T-cell (primary cell): ENCODE data around the gene TENM4. TPM values are rescaled to one million over a fixed set of nuclear protein-coding genes. Genes with fewer than 3 reads are reported as not detected.

Source experiments
- ATAC-seq, 4 experiments: fragments of 200-7000 bp in 3 of 4; fragments of 150-1000 bp in 1 of 4; cut with Tn5 transposase; replicated peaks in 1 of 4; 1 replicate in 3 of 4; 2 replicates in 1 of 4; pipeline ENCODE4 v1.10.0; 2021; ENCODE audit warnings: moderate library complexity in 3 of 4, mild to moderate bottlenecking in 2 of 4, moderate number of reproducible peaks in 1 of 4
- CTCF ChIA-PET, 2 donors: fragments of 300-600 bp; sonication (Branson Sonifier 250); formaldehyde crosslinking; loops; one replicate each; lab custom pipeline; 2022; ENCODE audit warnings: antibody characterized with exemption in 2 of 2; lab: Charles Lee
- POLR2A ChIA-PET, 2 donors: fragments of 300-600 bp; sonication (Branson Sonifier 250); formaldehyde crosslinking; loops; one replicate each; lab custom pipeline; 2022; ENCODE audit warnings: antibody characterized with exemption in 2 of 2; lab: Charles Lee
- DNase-seq, 35 experiments: peaks; one replicate each; pipeline versions ENCODE4 v3.0.0 to v3.0.0-alpha.2; 2013 to 2023
- H3K27ac ChIP-seq: one replicate; pipeline ENCODE4 v1.5.1; 2013; ENCODE audit warnings: low read length
- H3K27me3 ChIP-seq, 2 experiments: replicated peaks in 1 of 2; 1 replicate in 1 of 2; 2 replicates in 1 of 2; pipeline versions ENCODE4 v1.6.1 to v1.7.0; 2013; ENCODE audit warnings: low read length in 1 of 2, mixed read lengths in 1 of 2; ENCODE audit not compliant: control insufficient read depth in 2 of 2, insufficient read depth in 2 of 2; ENCODE audit errors: extremely low read depth in 1 of 2
- H3K36me3 ChIP-seq, 2 donors: 1 replicate in 1 of 2; 2 replicates in 1 of 2; pipeline versions ENCODE4 v1.6.1 to v1.7.0; 2013; ENCODE audit warnings: low read length in 1 of 2; ENCODE audit not compliant: control insufficient read depth in 2 of 2, insufficient read depth in 1 of 2; ENCODE audit errors: extremely low read depth in 1 of 2
- H3K4me1 ChIP-seq, 2 experiments: 1 replicate in 1 of 2; 2 replicates in 1 of 2; pipeline versions ENCODE4 v1.6.1 to v1.7.0; 2013; ENCODE audit warnings: low read length in 2 of 2, mixed read lengths in 1 of 2; ENCODE audit not compliant: insufficient read depth in 2 of 2, control insufficient read depth in 1 of 2; ENCODE audit errors: extremely low read depth in 1 of 2
- H3K4me3 ChIP-seq, 2 donors: 1 replicate in 1 of 2; 2 replicates in 1 of 2; pipeline versions ENCODE4 v1.5.1 to v1.7.0; 2013; ENCODE audit warnings: mild to moderate bottlenecking in 2 of 2, low read length in 1 of 2, moderate library complexity in 1 of 2; ENCODE audit not compliant: control insufficient read depth in 1 of 2; ENCODE audit errors: extremely low read depth in 1 of 2
- H3K9me3 ChIP-seq: 2 replicates; pipeline ENCODE4 v1.7.0; 2013
- H3K27ac Mint-ChIP-seq, 2 donors: one replicate each; pipeline ENCODE4 v1.8.0; 2020 to 2021; ENCODE audit warnings: mild to moderate bottlenecking in 2 of 2, mixed read lengths in 2 of 2
- H3K27me3 Mint-ChIP-seq, 2 donors: one replicate each; pipeline ENCODE4 v1.8.0; 2021 to 2022; ENCODE audit warnings: mixed read lengths in 2 of 2
- H3K36me3 Mint-ChIP-seq: one replicate; pipeline ENCODE4 v1.8.0; 2021; ENCODE audit warnings: mixed read lengths
- H3K4me1 Mint-ChIP-seq, 3 donors: one replicate each; pipeline ENCODE4 v1.8.0; 2020 to 2022; ENCODE audit warnings: mixed read lengths in 3 of 3, mild to moderate bottlenecking in 1 of 3
- H3K4me3 Mint-ChIP-seq, 3 donors: one replicate each; pipeline ENCODE4 v1.8.0; 2020 to 2022; ENCODE audit warnings: mild to moderate bottlenecking in 3 of 3, mixed read lengths in 3 of 3, moderate library complexity in 3 of 3
- H3K9me3 Mint-ChIP-seq, 3 donors: one replicate each; pipeline ENCODE4 v1.8.0; 2020 to 2022; ENCODE audit warnings: mixed read lengths in 3 of 3
- WGBS: methylation state at CpG from one replicate; pipeline ENCODE4 v1.1.5; 2013; ENCODE audit warnings: missing lambda C conversion rate; ENCODE audit not compliant: insufficient coverage; 5-methylcytosine and 5-hydroxymethylcytosine counted together
- total RNA-seq, 35 experiments: library from RNA in 6 of 35; stranded (reverse) in 6 of 35; fragments of 120-200 nt in 1 of 35; gene quantifications; one replicate each; pipeline versions ENCODE4 v1.2.1 to v1.2.4 and lab custom pipeline; 2013 to 2026

TENM4 gene
- total RNA-seq, 5 donors from 2014 or later (not counting 1 experiment from before 2014, with no cell fraction given), result 0.03 to 0.35 (median 0.03) TPM; not detected in 2

DNA sequence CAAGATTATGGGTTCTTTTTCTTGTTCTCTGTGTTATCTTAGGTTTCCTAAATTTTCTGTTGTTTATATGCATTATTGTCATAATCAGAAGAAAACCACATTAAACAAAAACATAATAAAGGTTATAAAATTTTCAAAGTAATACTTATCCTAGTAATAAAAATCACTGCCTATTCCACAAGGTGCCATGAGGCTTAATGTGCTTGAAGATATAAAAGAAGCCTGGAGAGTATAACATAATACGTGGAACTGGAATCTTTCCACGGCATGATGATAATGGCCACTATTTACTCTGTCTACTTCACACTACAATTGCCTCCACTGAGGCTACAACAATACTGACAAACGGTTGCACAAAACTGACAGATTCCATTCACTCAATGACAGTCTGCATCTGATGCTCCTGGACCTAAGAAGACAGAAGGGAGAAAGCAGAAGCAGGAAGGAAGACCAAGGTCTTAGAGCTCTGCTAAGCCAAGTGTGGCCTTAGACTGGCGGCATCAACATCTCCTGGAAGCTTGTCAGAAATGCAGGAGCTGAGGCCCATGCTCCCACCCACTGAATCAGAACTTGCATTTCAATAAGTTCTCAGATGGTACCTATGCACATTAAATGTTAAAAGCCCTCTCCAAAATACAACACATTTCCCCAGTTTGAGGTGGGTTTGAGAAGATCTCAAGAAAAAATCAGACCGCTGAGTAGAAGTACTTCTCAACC is 13.1 kb downstream of the TENM4 start:
- H3K4me1 Mint-ChIP-seq, result no peaks in the 10 kb centered on the region
- H3K9me3 Mint-ChIP-seq, result peaks cover 0 to 5% (median 2%) of the 10 kb centered on the region in 3 donors
- ChIA-PET CTCF (no interaction called here), POLR2A (no interaction called here)
- no peak overlapping the region for H3K4me3 Mint-ChIP-seq
- Histone ChIP-seq H3K9me3 (no peaks in the 10 kb centered on the region), H3K27ac (no peak overlapping the region), H3K36me3 (no peaks in the 10 kb centered on the region), H3K4me1 (no peaks in the 10 kb centered on the region), H3K4me3 (no peak overlapping the region), H3K27me3 (no peaks in the 10 kb centered on the region)
- DNase-seq (no peak), ATAC-seq (no peak)
- 100% methylated on average over 2 of the region's 5 CpGs for WGBS
- H3K27me3 Mint-ChIP-seq, result peaks cover 0 to 9% of the 10 kb centered on the region in 2 donors
- H3K27ac Mint-ChIP-seq, result no peak overlapping the region
- no peaks in the 10 kb centered on the region for H3K36me3 Mint-ChIP-seq

DNA sequence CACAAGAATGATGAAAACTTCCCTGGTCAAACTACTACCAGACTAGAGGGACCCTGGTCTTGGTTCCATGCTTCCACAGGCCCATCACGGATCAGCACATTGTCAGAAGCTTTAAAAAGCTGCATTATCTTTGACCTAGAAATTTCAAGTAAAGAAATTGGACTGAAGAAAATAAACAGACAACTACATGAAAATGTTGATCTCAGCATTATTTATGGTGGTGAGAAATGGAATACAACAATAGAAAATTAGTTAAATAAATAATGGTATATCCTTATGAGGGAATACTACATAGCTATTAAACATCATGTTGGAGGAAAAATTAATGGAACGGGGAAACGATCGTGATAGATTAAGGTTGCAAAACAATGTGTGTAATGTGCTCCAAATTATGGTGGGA is 13.7 kb downstream of the TENM4 start:
- no peaks in the 10 kb centered on the region for H3K4me1 Mint-ChIP-seq
- peaks cover 0 to 9% of the 10 kb centered on the region in 2 donors for H3K27me3 Mint-ChIP-seq
- no peaks in the 10 kb centered on the region for H3K4me1 ChIP-seq
- no peaks in the 10 kb centered on the region for H3K27me3 ChIP-seq
- DNase-seq (no peak), ATAC-seq (no peak)
- H3K9me3 ChIP-seq, result no peaks in the 10 kb centered on the region
- H3K27ac ChIP-seq, result no peak overlapping the region
- H3K4me3 ChIP-seq, result no peak overlapping the region
- peaks cover 0 to 5% (median 2%) of the 10 kb centered on the region in 3 donors for H3K9me3 Mint-ChIP-seq
- no peak overlapping the region for H3K27ac Mint-ChIP-seq
- H3K36me3 Mint-ChIP-seq, result no peaks in the 10 kb centered on the region
- POLR2A ChIA-PET, result no interaction called here
- H3K4me3 Mint-ChIP-seq, result no peak overlapping the region
- WGBS, result no CpG with 5 or more reads among the region's 4 CpGs
- no peaks in the 10 kb centered on the region for H3K36me3 ChIP-seq
- CTCF ChIA-PET, result no interaction called here

DNA sequence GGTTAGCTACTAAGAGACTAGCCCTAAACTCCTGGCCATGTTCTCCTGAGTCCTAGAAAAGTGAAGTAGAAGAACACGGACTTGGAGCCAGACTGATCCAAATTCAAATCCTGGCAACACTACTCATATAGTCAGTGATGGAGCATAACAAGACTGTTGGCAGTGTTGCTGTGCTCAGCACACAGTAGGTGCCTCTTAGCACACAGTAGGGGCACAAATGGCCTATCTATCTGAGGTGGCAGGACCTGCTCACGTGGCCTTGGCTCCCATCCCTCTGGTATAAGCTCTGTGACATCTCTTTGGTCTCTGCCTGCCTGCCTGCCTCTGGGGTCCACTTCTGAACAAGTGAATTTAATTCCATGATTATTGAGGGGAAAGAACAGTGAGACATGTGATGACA is 15.4 kb downstream of the TENM4 start:
- no peaks in the 10 kb centered on the region for H3K27me3 ChIP-seq
- no peak for ATAC-seq
- CTCF ChIA-PET, result no interaction called here
- POLR2A ChIA-PET, result no interaction called here
- no peaks in the 10 kb centered on the region for H3K4me1 Mint-ChIP-seq
- H3K27me3 Mint-ChIP-seq, result peaks cover 0 to 9% of the 10 kb centered on the region in 2 donors
- H3K36me3 Mint-ChIP-seq, result no peaks in the 10 kb centered on the region
- no peak overlapping the region for H3K4me3 ChIP-seq
- H3K9me3 ChIP-seq, result no peaks in the 10 kb centered on the region
- WGBS, result 71% methylated on average over 1 of the region's 2 CpGs
- H3K27ac ChIP-seq, result no peak overlapping the region
- no peaks in the 10 kb centered on the region for H3K36me3 ChIP-seq
- H3K4me1 ChIP-seq, result no peaks in the 10 kb centered on the region
- H3K9me3 Mint-ChIP-seq, result no peaks in the 10 kb centered on the region
- DNase-seq, result no peak
- H3K27ac Mint-ChIP-seq, result no peak overlapping the region
- H3K4me3 Mint-ChIP-seq, result no peak overlapping the region

DNA sequence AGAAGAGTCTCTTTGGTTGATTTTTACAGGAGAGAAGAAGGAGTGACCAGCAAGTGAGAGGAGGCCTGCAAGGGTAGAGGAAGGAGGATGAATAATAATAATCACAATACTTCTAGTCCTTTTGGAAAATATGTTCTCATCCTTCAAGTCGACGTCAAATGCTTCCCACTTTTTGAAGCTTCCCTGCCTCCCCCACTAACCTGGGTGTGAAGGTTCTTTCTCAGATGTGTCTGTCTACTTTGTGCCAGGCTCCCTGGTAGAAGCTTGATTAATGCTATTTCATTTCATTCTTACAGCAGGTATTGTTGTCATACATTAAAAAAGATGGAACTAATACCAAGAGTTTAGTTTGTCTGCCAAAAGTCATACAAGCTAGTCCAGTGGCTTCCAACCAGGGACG is 17.1 kb downstream of the TENM4 start:
- Mint-ChIP-seq H3K36me3 (no peaks in the 10 kb centered on the region), H3K27me3 (peaks cover 6 to 9% of the 10 kb centered on the region in 2 donors), H3K27ac (no peak overlapping the region), H3K4me3 (no peak overlapping the region), H3K9me3 (peaks cover 0 to 1% (median 0%) of the 10 kb centered on the region in 3 donors), H3K4me1 (no peaks in the 10 kb centered on the region)
- DNase-seq (no peak), ATAC-seq (no peak)
- Histone ChIP-seq H3K36me3 (no peaks in the 10 kb centered on the region), H3K9me3 (no peaks in the 10 kb centered on the region), H3K4me1 (no peaks in the 10 kb centered on the region), H3K4me3 (no peak overlapping the region), H3K27ac (no peak overlapping the region), H3K27me3 (no peaks in the 10 kb centered on the region)
- 71% methylated on average over 1 of the region's 3 CpGs for WGBS
- ChIA-PET CTCF (no interaction called here), POLR2A (no interaction called here)

DNA sequence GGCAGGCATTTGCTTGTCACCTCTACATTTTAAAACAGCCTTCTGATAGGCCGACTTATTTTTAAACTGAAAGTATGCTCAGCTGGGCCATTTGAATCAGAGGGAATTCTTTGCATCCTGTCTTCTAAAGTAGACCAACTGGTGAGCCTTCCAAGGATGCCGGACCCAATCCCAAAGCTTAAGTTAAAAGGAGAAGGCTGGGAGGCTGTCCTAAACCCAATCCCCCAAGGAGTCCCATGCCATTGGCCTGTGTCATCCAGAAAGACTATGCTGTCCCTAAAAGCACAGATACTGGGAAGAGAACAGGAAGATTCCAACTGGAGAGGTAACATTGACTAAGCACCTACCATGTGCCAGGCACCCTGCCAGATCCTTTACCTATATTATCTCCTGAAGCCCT is 18.0 kb downstream of the TENM4 start:
- Histone ChIP-seq H3K4me1 (no peaks in the 10 kb centered on the region), H3K27me3 (no peaks in the 10 kb centered on the region), H3K27ac (no peak overlapping the region), H3K9me3 (no peaks in the 10 kb centered on the region), H3K4me3 (no peak overlapping the region), H3K36me3 (no peaks in the 10 kb centered on the region)
- CTCF ChIA-PET, result no interaction called here
- peaks cover 0 to 5% (median 0%) of the 10 kb centered on the region in 3 donors for H3K9me3 Mint-ChIP-seq
- H3K4me3 Mint-ChIP-seq, result no peak overlapping the region
- DNase-seq, result no peak
- H3K27me3 Mint-ChIP-seq, result peaks cover 6 to 9% of the 10 kb centered on the region in 2 donors
- no CpG with 5 or more reads among the region's 2 CpGs for WGBS
- POLR2A ChIA-PET, result no interaction called here
- ATAC-seq, result no peak
- no peaks in the 10 kb centered on the region for H3K4me1 Mint-ChIP-seq
- no peaks in the 10 kb centered on the region for H3K36me3 Mint-ChIP-seq
- no peak overlapping the region for H3K27ac Mint-ChIP-seq

DNA sequence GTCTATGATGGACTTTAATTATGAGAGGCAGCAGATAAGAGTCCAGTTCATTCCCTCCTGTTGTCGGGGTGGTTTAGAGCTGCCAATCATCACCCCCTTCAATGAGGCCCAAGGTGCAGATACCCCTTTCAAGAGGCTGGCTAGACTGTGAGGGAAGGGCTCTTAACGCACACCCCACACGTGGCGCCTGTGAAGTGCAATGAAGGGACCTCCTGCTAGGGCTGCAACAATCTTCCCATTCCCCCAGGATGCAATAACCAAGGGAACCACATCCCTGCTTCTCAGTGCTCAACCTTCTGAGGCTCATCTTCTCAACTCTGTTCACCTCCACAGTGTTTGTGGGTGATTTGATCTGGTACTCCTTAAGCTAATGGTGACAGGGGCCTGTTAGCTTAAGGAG is 19.0 kb downstream of the TENM4 start:
- Mint-ChIP-seq H3K9me3 (peaks cover 0 to 10% (median 0%) of the 10 kb centered on the region in 3 donors), H3K27me3 (peaks cover 6 to 9% of the 10 kb centered on the region in 2 donors), H3K4me1 (no peaks in the 10 kb centered on the region), H3K4me3 (no peak overlapping the region), H3K36me3 (no peaks in the 10 kb centered on the region), H3K27ac (no peak overlapping the region)
- no peak overlapping the region for H3K4me3 ChIP-seq
- POLR2A ChIA-PET, result no interaction called here
- no peaks in the 10 kb centered on the region for H3K4me1 ChIP-seq
- DNase-seq, result no peak
- no peak overlapping the region for H3K27ac ChIP-seq
- no peaks in the 10 kb centered on the region for H3K36me3 ChIP-seq
- no CpG with 5 or more reads among the region's 4 CpGs for WGBS
- ATAC-seq, result no peak
- CTCF ChIA-PET, result interaction anchor here in 1 of 2 donors (0.5 to 0.6 kb wide), 2 partner anchors 13 to 41 kb away, joined by 3 to 6 read pairs; no protein-coding TSS in a partner anchor
- no peaks in the 10 kb centered on the region for H3K27me3 ChIP-seq
- H3K9me3 ChIP-seq, result no peaks in the 10 kb centered on the region
